Body of pancreas (tissue), 4 donors: ENCODE results near the gene ZMPSTE24. TPM values are rescaled to one million over a fixed set of nuclear protein-coding genes. Genes with fewer than 3 reads are reported as not detected.
A peak's percentile ranks its signal among the peaks of the same experiment; 100 is the strongest.

Source experiments
- ATAC-seq: fragments of 150-250 bp; one replicate; pipeline ENCODE4 v1.9.1; 2016
- DNase-seq, 4 donors: peaks; one replicate each; pipeline ENCODE4 v3.0.0-alpha.2; 2019
- H3K27ac ChIP-seq, 4 donors: fragments of 200-600 bp; sonication (generic); 1 replicate in 3 of 4; 2 replicates in 1 of 4; pipeline versions ENCODE4 v1.5.1 to v1.6.1; 2016 to 2019; ENCODE audit warnings: mild to moderate bottlenecking in 1 of 4, mixed read lengths in 1 of 4, moderate library complexity in 1 of 4
- H3K27me3 ChIP-seq, 2 donors: fragments of 200-600 bp; sonication (generic); one replicate each; pipeline ENCODE4 v1.6.0; 2016; ENCODE audit warnings: mild to moderate bottlenecking in 1 of 2
- H3K36me3 ChIP-seq, 2 donors: fragments of 200-600 bp; sonication (generic); replicated peaks in 1 of 2; 2 replicates each; pipeline ENCODE4 v1.5.1; 2016; ENCODE audit warnings: low read depth in 2 of 2; ENCODE audit not compliant: insufficient read depth in 1 of 2
- H3K4me1 ChIP-seq: fragments of 200-600 bp; sonication (generic); one replicate; pipeline ENCODE4 v1.6.0; 2016
- H3K4me3 ChIP-seq, 2 donors: fragments of 200-600 bp; sonication (generic); 1 replicate in 1 of 2; 2 replicates in 1 of 2; pipeline ENCODE4 v1.5.1; 2016 to 2019
- H3K9me3 ChIP-seq, 3 donors: fragments of 200-600 bp; sonication (generic); 1 replicate in 2 of 3; 2 replicates in 1 of 3; pipeline ENCODE4 v1.5.1; 2016
- POLR2A ChIP-seq, 3 donors: fragments of 450-650 bp; IDR thresholded peaks; one replicate each; pipeline ENCODE4 v1.6.1; 2016; ENCODE audit warnings: antibody characterized with exemption in 3 of 3, mild to moderate bottlenecking in 2 of 3
- WGBS, 2 donors: methylation state at CpG; one replicate each; pipeline ENCODE4 v1.1.5; 2017; 5-methylcytosine and 5-hydroxymethylcytosine counted together
- intact Hi-C: fragments of 100-400 bp; cut with DNase I; formaldehyde crosslinking; loops from one replicate; pipeline ENCODE4 v1.15.1; 2023
- total RNA-seq, 2 donors: library from RNA; depleted of rRNA; stranded (reverse); fragments of >200 nt; gene quantifications; one replicate each; pipeline ENCODE4 v1.1.0, GENCODE V29; 2016
- TF ChIP-seq, protein P1 (sequence below), 7 experiments: fragments of 450-650 bp in 4 of 7; fragments of 200-600 bp in 3 of 7; sonication (generic) in 3 of 7; IDR thresholded peaks; one replicate each; pipeline ENCODE4 v1.5.1; 2016 to 2019; ENCODE audit warnings: antibody characterized with exemption in 7 of 7

The ZMPSTE24 gene
- total RNA-seq, 2 donors from 2014 or later, result 20.8 to 25.7 TPM

DNA sequence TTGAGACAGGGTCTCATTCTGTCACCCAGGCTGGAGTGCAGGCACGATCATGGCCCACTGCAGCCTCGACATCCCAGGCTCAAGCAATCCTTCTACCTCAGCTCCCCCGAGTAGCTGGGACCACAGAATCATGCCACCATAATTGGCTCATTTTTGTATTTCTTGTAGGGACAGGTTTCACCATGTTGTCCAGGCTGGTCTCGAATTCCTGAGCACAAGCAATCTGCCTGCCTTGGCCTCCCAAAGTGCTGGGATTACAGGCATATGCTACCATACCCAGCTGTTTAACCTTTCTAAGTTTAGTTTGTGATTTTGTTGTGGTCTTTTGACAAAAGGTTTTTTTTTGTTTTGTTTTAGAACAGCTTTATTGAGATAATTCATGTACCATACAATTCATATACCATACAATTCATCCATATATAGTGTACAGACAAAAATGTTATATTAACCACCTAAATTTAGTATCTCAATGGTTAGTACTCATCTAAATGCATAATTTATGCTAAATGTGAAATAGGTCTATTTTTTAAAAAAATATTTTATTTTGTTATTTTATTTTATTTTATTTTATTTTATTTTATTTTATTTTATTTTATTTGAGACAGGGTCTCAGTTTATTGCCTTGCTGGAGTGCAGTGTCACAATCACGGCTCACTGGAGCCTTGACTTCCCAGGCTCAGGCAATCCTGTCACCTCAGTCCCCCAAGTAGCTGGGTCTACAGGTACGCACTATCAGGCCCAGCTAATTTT lies 8.9 kb downstream of the ZMPSTE24 start:
- peak overlapping the region in 3 of 4 donors; percentile 84 to 90 (median 86) for H3K27ac ChIP-seq
- intact Hi-C loops, result no loop called here
- WGBS, 2 donors, result 94 to 97% methylated on average over 6 of the region's 6 CpGs
- no peak for DNase-seq
- no peaks in the 10 kb centered on the region for H3K27me3 ChIP-seq
- no peak for ATAC-seq
- peaks cover 0 to 2% of the 10 kb centered on the region in 2 donors for H3K36me3 ChIP-seq
- TF ChIP-seq, protein P1, sequence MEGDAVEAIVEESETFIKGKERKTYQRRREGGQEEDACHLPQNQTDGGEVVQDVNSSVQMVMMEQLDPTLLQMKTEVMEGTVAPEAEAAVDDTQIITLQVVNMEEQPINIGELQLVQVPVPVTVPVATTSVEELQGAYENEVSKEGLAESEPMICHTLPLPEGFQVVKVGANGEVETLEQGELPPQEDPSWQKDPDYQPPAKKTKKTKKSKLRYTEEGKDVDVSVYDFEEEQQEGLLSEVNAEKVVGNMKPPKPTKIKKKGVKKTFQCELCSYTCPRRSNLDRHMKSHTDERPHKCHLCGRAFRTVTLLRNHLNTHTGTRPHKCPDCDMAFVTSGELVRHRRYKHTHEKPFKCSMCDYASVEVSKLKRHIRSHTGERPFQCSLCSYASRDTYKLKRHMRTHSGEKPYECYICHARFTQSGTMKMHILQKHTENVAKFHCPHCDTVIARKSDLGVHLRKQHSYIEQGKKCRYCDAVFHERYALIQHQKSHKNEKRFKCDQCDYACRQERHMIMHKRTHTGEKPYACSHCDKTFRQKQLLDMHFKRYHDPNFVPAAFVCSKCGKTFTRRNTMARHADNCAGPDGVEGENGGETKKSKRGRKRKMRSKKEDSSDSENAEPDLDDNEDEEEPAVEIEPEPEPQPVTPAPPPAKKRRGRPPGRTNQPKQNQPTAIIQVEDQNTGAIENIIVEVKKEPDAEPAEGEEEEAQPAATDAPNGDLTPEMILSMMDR (IDR thresholded peaks at IDR 0.05), result no peak
- TF ChIP-seq POLR2A (IDR thresholded peaks at IDR 0.05), result no peak
- no peaks in the 10 kb centered on the region for H3K9me3 ChIP-seq
- peaks cover 21% of the 10 kb centered on the region for H3K4me1 ChIP-seq
- H3K4me3 ChIP-seq, result no peak overlapping the region

DNA sequence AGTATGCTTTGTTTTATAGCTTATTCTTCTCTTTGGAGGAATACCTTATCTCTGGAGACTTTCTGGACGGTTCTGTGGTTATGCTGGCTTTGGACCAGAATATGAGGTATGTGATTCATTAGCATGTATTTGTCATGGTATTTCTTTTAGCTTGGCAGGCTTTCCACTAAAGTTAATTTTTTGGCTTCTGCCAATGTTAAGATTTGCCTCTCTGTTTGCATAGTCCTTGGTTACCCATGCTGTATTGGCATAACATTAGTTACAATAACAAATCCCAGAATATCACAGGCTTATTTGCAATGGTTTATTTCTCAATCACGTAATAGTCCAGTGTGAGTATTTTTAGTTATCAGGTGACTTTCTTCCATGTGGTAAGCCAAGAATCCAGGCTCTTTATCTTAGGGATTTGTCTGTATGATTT lies 9.7 kb downstream of the ZMPSTE24 start:
- ATAC-seq, result peak; percentile 98

DNA sequence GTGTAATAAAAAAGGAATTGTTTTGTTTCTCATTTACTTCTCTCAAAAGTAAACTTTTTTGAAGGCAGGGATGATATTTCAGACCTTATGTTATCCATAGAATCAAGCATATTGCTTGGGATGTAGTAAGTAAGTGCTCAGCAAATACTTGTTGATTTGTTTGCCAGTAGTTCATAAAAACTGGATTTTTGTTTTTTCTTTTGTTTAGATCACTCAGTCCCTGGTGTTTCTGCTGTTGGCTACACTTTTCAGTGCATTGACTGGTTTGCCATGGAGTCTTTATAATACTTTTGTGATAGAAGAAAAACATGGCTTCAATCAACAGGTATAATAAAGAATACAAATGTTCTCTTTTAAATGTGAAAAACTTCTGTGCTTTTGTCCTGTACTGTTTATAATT lies 10.2 kb downstream of the ZMPSTE24 start:
- no peaks in the 10 kb centered on the region for H3K36me3 ChIP-seq
- peaks cover 26% of the 10 kb centered on the region for H3K4me1 ChIP-seq
- no peak for DNase-seq
- no peak for TF ChIP-seq POLR2A (IDR thresholded peaks at IDR 0.05)
- TF ChIP-seq, protein P1 (IDR thresholded peaks at IDR 0.05), result no peak
- no peaks in the 10 kb centered on the region for H3K9me3 ChIP-seq
- H3K27me3 ChIP-seq, result no peaks in the 10 kb centered on the region
- no peak for ATAC-seq
- H3K4me3 ChIP-seq, result no peak overlapping the region
- intact Hi-C loops, result no loop called here
- H3K27ac ChIP-seq, result peak overlapping the region; percentile 25 to 90 (median 85)

More for the DNA sequence above, 9.7 kb downstream of the ZMPSTE24 start:
- WGBS, 2 donors, result 14 to 20% methylated on average over 2 of the region's 2 CpGs
- H3K27ac ChIP-seq, result peak overlapping the region; percentile 25 to 90 (median 85)
- peak; percentile 51 to 72 (median 59) for DNase-seq
- intact Hi-C loops, result no loop called here
- H3K36me3 ChIP-seq, result no peaks in the 10 kb centered on the region
- no peaks in the 10 kb centered on the region for H3K9me3 ChIP-seq
- H3K4me1 ChIP-seq, result peaks cover 22% of the 10 kb centered on the region
- H3K4me3 ChIP-seq, result no peak overlapping the region
- H3K27me3 ChIP-seq, result no peaks in the 10 kb centered on the region
- no peak for TF ChIP-seq POLR2A (IDR thresholded peaks at IDR 0.05)
- TF ChIP-seq, protein P1 (IDR thresholded peaks at IDR 0.05), result peak in 1 of 7 experiments; percentile 8

DNA sequence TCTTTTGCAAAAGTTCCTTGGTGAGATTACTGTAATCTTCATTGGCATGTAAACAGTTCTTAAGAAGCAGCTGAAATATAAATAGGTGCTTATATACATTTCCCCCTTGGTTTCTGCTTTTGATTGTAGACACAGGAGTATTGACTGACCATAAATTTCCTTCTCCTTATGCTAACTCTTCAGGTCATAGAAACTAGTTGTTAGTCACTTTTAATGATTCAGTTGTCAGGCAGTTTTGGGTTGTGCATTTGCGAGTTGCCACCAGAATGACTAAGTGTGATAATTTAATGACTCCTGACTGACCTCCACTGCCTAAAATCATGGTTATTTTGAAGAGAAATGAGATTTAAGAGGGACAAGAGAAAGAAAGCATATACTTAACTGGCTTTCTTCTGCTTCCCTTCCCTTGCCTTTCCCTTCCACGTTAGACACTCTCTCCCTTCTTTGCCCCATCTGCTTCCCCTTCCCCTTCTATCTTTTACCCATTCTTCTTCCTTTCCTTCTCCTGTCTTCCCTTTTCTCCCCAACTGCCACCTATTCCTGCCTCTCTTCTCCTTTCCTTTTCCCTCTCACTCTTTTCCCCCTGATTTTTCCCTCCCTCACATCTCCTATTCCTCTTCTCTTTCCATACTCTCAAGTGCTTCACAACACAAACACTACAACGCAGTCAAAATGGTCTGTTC lies 12.3 kb downstream of the ZMPSTE24 start:
- Histone ChIP-seq H3K9me3 (no peaks in the 10 kb centered on the region), H3K4me3 (no peak overlapping the region), H3K36me3 (no peaks in the 10 kb centered on the region), H3K27ac (no peak overlapping the region), H3K27me3 (no peaks in the 10 kb centered on the region), H3K4me1 (peaks cover 31% of the 10 kb centered on the region)
- TF ChIP-seq, protein P1 (IDR thresholded peaks at IDR 0.05), result no peak
- TF ChIP-seq POLR2A (IDR thresholded peaks at IDR 0.05), result no peak
- WGBS, 2 donors, result 63 to 90% methylated on average over 3 of the region's 3 CpGs
- intact Hi-C loops, result no loop called here
- no peak for ATAC-seq
- DNase-seq, result no peak
